Gastrocnemius medialis (tissue), 4 donors: ENCODE measurements around the gene NRN1L.

Experiments
- CTCF ChIP-seq, 5 experiments: fragments of 450-650 bp in 3 of 5; fragments of 200-600 bp in 2 of 5; sonication (generic) in 2 of 5; IDR thresholded peaks in 4 of 5; conservative IDR thresholded peaks in 1 of 5; 1 replicate in 4 of 5; 2 replicates in 1 of 5; pipeline ENCODE4 v1.5.1; 2016 to 2019; ENCODE audit warnings: antibody characterized with exemption in 5 of 5, mild to moderate bottlenecking in 3 of 5, moderate library complexity in 3 of 5
- POLR2A ChIP-seq, 2 donors: fragments of 450-650 bp; IDR thresholded peaks; one replicate each; pipeline ENCODE4 v1.6.1; 2017; ENCODE audit warnings: antibody characterized with exemption in 2 of 2, mild to moderate bottlenecking in 2 of 2, moderate library complexity in 2 of 2

GRCh38 chr16:67880584-67880983 lies 4.1 kb upstream of the NRN1L start:
- TF ChIP-seq CTCF (IDR thresholded peaks at IDR 0.05 in 4 of 5, conservative IDR thresholded peaks at IDR 0.05 in 1 of 5) (no peak), POLR2A (IDR thresholded peaks at IDR 0.05) (no peak)
